ENCODE results near the gene LRBA. TPM values are rescaled to one million over a fixed set of nuclear protein-coding genes. Genes with fewer than 3 reads are reported as not detected.

The LRBA gene
- total RNA-seq, 1 donor from 2014 or later: 39.9 TPM

DNA sequence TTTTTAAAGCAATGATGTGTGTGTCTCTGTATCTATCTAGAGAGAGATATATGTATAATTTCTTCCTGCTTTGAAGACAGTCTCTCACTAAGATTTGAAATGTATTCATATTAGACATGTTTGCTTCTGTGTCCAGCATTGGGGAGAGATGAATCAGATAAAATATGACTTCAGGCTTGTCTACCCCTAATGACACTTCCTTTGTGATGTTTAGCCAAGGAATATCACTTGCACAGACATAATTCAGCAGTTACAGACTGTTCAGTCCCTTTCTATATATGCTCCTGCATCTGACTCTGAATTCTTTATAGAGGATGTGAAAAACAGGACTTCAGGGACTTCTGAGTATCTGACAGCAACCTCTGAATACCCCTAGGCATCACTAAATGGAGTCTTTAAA, 778.5 kb downstream of the LRBA start:
- Histone ChIP-seq H3K36me3 (no peaks in the 10 kb centered on the region), H3K4me1 (no peaks in the 10 kb centered on the region), H3K9me3 (no peaks in the 10 kb centered on the region), H3K27ac (no peak overlapping the region), H3K4me3 (no peak overlapping the region), H3K27me3 (no peaks in the 10 kb centered on the region)
- intact Hi-C loops (cut with DNase I): no loop called here
- ATAC-seq (no peak), DNase-seq (no peak)
- TF ChIP-seq, protein P1, sequence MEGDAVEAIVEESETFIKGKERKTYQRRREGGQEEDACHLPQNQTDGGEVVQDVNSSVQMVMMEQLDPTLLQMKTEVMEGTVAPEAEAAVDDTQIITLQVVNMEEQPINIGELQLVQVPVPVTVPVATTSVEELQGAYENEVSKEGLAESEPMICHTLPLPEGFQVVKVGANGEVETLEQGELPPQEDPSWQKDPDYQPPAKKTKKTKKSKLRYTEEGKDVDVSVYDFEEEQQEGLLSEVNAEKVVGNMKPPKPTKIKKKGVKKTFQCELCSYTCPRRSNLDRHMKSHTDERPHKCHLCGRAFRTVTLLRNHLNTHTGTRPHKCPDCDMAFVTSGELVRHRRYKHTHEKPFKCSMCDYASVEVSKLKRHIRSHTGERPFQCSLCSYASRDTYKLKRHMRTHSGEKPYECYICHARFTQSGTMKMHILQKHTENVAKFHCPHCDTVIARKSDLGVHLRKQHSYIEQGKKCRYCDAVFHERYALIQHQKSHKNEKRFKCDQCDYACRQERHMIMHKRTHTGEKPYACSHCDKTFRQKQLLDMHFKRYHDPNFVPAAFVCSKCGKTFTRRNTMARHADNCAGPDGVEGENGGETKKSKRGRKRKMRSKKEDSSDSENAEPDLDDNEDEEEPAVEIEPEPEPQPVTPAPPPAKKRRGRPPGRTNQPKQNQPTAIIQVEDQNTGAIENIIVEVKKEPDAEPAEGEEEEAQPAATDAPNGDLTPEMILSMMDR (IDR thresholded peaks at IDR 0.05): no peak

DNA sequence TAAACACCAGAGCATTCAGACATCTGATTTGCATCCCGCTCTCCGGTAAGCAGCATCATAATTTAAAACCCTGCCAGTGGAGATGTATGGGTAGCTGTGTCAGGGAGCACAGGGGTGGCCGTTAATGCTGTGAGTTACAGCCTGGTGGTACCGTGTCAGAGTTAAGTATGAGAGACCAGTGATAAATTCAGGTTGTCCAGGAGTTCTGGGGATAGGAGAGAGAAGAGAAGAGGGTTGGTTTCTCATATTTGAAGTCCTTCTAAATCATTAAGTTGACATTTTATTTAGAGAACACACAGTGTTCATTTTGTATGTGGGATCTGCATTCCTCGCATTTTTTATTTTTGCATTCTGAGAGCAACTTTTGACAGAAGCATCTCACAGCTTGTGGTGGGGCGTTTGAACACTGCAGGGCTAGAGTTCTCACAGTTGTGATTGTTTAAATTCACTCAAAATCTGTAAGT, 779.2 kb downstream of the LRBA start:
- H3K4me3 ChIP-seq: no peak overlapping the region

DNA sequence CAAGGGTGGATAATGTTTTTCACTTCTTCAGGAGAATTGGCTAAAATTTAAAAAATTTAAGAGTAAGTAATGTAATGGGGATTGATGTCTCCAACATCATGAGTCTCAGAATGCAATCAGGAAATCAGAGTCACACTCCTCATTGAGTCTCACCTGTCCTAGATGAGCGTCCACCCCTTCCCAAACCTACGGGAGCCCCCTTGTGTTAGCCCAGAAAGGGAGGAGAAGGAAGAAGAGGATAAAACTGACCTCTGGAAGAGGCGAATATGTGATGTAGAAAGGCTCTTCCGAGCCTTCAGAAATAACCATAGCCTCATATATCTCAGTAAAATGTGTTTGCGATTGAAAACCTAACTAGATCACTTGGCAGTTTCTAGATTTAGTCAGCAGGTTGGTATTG, 779.8 kb downstream of the LRBA start:
- H3K36me3 ChIP-seq: no peaks in the 10 kb centered on the region
- no peak for ATAC-seq
- DNase-seq: no peak
- H3K9me3 ChIP-seq: no peaks in the 10 kb centered on the region
- TF ChIP-seq, protein P1 (IDR thresholded peaks at IDR 0.05): no peak
- intact Hi-C loops (cut with DNase I): no loop called here
- H3K27me3 ChIP-seq: no peaks in the 10 kb centered on the region
- no peaks in the 10 kb centered on the region for H3K4me1 ChIP-seq
- no peak overlapping the region for H3K27ac ChIP-seq
- H3K4me3 ChIP-seq: no peak overlapping the region

More for the DNA sequence above, 779.2 kb downstream of the LRBA start:
- Histone ChIP-seq H3K36me3 (no peaks in the 10 kb centered on the region), H3K27ac (no peak overlapping the region), H3K4me1 (no peaks in the 10 kb centered on the region), H3K9me3 (no peaks in the 10 kb centered on the region), H3K27me3 (no peaks in the 10 kb centered on the region)
- DNase-seq: no peak
- intact Hi-C loops (cut with DNase I): no loop called here
- no peak for ATAC-seq
- TF ChIP-seq, protein P1 (IDR thresholded peaks at IDR 0.05): no peak

DNA sequence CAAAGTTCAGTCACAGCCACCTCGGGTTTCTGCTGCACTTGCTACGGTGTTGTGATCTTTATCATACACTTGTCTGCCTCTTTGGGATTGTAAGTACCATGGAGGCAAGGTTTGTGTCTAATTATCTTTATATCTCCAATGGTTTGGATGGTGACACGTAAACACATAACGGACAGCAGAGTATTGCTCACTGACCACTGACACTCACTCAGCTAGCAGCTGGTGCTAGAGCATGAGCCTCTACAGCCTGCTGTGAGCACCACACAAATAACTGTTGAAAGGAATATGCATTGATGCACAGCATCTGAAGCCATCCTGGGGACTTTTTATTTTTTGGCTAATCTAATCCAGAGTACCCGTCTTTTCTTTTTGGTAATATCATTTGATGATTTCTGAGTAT, 780.8 kb downstream of the LRBA start:
- intact Hi-C loops (cut with DNase I): no loop called here
- no peaks in the 10 kb centered on the region for H3K36me3 ChIP-seq
- TF ChIP-seq, protein P1 (IDR thresholded peaks at IDR 0.05): no peak
- ATAC-seq (no peak), DNase-seq (no peak)
- no peak overlapping the region for H3K4me3 ChIP-seq
- H3K27me3 ChIP-seq: no peaks in the 10 kb centered on the region
- no peaks in the 10 kb centered on the region for H3K9me3 ChIP-seq
- H3K4me1 ChIP-seq: no peaks in the 10 kb centered on the region
- H3K27ac ChIP-seq: no peak overlapping the region

DNA sequence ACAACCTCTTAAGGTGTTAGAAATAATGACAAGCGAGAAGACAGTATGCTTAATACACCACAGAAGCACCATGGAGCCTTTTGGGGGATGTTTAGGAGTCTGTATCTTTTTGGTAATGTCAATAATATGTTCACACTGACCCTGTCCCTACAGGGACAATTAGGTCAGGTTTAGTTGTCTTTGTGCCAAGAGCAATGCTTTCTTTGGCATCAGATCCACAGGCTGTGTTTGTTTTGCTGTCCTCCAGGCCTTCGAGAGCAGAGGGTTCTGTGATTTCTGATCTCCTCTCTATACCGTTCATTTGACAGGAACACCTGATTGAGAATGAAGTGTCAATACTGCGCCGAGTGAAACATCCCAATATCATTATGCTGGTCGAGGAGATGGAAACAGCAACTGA, 783.1 kb downstream of the LRBA start:
- no peak overlapping the region for H3K4me3 ChIP-seq
- no peak overlapping the region for H3K27ac ChIP-seq
- no peaks in the 10 kb centered on the region for H3K27me3 ChIP-seq
- H3K9me3 ChIP-seq: no peaks in the 10 kb centered on the region
- DNase-seq: no peak
- no peaks in the 10 kb centered on the region for H3K36me3 ChIP-seq
- TF ChIP-seq, protein P1 (IDR thresholded peaks at IDR 0.05): no peak
- intact Hi-C loops (cut with DNase I): no loop called here
- no peaks in the 10 kb centered on the region for H3K4me1 ChIP-seq
- ATAC-seq: no peak
